CD4-positive, alpha-beta T cell treated with Interleukin-10 for 1 hour (primary cell): ENCODE measurements around the gene GOLIM4.
"Not testable (repeated sequence)": the region's sequence is repeated elsewhere in the genome, so short reads cannot be mapped to it uniquely, and the experiment has no call there.

Experiments used
- DNase-seq: peaks from one replicate; pipeline ENCODE4 v3.0.0-alpha.2; 2020

The GOLIM4 gene, protein sequence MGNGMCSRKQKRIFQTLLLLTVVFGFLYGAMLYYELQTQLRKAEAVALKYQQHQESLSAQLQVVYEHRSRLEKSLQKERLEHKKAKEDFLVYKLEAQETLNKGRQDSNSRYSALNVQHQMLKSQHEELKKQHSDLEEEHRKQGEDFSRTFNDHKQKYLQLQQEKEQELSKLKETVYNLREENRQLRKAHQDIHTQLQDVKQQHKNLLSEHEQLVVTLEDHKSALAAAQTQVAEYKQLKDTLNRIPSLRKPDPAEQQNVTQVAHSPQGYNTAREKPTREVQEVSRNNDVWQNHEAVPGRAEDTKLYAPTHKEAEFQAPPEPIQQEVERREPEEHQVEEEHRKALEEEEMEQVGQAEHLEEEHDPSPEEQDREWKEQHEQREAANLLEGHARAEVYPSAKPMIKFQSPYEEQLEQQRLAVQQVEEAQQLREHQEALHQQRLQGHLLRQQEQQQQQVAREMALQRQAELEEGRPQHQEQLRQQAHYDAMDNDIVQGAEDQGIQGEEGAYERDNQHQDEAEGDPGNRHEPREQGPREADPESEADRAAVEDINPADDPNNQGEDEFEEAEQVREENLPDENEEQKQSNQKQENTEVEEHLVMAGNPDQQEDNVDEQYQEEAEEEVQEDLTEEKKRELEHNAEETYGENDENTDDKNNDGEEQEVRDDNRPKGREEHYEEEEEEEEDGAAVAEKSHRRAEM

GRCh38 chr3:168095611-168096209, at the start of gene GOLIM4:
GOLIM4 (minus strand) TSS chr3:168095924; CDS start chr3:168095285, 639 bp downstream.
- peak; percentile 54 for DNase-seq

DNA sequence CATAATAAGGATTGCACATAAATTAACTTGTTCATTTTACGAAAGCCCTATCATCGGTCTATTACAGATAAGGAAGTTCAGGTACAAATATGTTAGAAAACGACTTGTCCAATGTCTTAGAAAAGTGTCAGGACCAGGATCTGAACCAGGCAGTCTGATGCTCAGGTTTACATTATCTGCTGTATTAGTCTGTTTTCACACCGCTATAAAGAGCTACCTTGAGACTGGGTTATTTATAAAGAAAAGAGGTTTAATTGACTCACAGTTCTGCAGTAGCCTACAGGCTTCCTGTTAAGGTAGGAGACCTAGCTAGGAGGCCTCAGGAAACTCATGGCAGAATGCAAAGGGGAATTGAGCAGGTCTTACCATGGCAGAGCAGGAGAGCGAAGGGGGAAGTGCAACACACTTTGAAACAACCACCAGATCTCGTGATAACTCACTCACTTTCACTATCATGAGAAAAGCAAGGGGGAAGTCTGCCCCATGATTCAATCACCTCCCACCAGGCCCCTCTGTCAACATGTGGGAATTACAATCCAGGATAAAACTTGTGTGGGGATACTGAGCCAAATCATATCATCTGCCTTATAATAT, 45.8 kb upstream of the GOLIM4 start:
- no peak for DNase-seq

- DNase-seq = no peak
Observed at GRCh38 chr3:168139947-168140346, 44.2 kb upstream of the GOLIM4 start.

GRCh38 chr3:168138421-168138820, 42.7 kb upstream of the GOLIM4 start:
- no peak for DNase-seq

DNA sequence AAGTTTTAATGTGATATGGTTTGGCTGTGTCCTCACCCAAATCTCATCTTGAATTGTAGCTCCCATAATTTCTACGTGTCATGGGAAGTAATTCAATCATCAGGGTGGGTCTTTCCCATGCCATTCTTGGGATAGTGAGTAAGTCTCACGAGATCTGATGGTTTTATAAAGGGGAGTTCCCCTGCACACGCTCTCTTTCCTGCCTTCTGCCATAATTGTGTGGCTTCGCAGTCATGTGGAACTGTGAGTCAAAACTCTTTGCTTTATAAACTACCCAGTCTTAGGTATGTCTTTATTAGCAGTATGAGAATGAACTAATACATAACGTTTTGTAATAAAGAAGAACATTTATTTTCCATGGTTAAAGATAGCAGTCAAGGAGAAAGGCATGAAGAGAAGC, 39.2 kb upstream of the GOLIM4 start:
- DNase-seq = no peak

GRCh38 chr3:168130250-168130649, 34.5 kb upstream of the GOLIM4 start:
- not testable (repeated sequence) for DNase-seq

DNA sequence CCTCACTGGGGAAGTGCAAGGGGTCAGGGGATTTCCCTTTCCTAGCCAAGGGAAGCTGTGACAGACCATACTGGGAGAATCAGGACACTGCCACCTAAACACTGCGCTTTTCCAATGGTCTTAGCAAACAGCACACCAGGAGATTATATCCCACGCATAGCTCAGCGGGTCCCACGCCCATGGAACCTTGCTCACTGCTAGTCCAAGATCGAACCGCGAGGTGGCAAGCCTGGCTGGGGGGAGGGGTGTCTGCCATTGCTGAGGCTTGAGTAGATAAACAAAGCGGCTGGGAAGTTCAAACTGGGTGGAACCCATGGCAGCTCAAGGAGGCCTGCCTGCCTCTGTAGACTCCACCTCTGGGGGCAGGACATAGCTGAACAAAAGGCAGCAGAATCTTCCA, 32.7 kb upstream of the GOLIM4 start:
- DNase-seq = not testable (repeated sequence)

DNA sequence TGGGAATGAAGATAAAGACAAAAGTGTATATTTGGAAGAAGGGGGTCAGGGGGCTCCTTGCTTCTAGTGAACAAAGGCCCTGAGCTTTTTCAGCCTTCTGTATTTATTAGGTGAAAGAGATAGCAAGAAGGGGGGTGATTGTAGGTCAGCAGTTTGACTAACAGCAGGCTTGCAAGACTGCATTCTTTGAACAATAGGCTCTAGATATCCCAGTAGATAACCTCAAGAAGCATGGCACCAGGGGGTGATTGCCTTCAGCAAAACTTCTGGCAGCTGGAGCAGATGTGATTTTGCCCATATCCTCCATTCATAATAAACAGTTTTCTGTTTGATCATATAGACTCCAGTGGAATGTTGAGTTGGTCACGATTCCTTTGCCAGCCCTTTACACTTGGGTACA, 31.7 kb upstream of the GOLIM4 start:
- DNase-seq = no peak

- no peak for DNase-seq
Observed at GRCh38 chr3:168124791-168125190, 29.1 kb upstream of the GOLIM4 start.

DNA sequence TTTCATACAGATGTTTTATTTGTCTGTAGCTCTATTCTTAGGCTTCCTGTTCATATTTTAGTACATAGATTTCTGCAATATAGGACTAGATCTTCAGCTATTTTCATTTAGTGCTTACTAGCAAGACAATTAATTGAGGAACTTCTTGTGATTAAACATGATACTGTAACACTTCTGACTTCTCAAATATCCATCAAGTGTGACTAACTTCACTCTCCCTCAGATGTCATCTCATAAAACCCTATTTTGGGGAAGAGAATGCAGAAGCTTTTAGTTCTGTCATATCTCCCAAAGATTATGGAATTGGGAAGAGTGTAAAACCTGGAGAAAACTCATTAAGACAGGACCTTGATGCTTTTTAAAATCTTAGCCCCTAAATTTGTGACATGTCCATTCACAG, 28.6 kb upstream of the GOLIM4 start:
- no peak for DNase-seq

DNA sequence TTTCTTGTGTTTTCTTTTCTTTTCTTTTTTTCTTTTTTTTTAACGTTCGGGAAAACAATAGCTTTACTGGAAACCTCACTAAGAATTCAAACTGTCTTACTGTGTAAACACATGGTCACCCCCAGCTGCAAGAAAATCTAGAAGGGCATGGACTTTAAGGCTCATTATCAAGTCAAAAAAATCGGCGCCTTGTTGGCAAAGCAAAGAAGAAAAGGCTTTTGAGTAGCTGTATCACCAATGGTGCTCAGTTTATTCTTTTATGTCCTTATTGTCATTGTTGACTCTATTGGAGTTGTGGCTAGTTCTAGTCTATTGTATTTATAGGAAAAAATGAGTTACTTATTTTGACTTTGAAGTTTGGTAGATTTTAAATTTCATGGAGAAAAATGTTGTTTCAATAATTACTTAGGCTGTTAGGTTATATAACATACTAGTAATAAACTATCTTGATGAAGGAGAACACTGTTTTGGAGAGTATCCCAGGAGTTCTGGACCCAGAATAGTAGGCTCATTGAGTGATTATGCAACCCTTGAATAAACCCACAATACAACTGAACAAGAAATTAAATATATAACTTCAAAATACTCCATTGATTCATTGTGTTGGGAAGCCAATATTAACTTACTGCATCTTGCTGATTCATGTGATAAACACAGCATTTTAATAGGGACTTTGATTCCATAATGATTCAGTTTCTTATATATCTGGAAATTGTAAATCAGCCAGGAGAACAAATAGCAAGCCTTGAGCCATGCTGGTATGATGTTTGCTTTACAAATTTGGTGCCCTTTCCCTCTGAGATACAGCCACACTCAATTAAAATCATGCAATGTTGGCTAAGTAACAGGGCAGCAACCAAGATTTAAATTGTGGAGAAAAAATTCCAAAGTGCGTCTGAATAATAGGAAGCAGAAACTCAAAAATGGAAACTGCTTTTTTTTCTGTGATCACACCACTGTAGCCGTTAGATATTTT, 27.8 kb upstream of the GOLIM4 start:
- DNase-seq = no peak

DNA sequence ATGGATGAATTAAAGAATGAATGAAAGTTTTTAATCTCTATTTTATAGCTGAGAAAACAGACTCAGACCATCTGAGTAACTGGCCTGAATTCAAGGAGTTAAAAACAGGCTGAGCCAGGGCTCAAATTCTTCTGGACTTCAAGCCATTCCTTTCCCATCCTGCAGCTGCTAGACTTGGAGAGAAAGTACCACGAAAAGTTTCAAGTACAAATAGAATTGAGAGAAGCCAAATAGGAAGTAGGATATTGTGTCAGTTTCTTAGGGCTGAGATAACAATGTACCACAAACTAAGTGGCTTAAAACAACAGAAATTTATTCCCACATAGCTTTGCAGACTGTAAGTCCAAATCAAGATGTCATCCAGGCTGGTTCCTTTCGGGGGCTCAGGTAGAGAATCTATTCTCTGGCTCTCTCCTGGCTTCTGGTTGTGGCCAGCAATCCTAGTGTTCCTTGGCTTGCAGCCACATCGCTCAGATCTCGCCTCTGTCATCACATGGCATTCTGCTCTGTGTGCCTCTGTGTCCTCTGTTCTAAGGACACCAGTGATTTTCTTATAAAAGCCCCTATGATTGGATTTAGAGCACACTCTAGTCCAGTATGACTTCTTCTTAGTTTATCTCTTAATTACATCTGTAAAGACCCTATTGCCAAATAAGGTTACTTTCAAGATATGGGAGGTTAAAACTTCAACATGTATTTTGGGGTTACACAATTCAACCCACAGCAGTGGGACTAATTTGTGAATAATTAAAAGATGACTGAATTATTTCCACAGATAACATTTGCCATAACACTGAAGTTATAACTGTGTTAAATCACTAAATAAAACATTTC, 25.7 kb upstream of the GOLIM4 start:
- DNase-seq = no peak

DNA sequence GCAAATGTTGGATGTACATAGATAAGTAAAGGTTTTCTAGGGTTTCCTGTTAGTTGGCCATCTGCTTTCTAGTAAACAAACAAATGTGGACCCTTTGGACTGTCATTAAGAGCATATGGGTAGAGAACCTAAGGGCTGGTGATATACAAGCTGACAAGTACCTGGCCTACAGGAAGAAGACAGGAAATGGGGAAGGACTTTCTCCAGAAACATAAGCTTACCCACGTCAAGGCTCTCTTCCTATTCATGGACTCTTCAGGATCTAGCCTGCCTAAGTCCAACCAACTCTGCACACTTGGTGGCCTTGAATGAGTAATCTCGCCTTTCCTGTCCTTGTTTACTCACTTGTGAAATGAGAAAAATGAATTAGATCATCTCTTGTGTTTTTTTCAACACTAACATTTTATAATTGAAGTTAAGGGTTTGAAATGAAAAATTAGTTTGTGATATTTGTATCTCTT, 22.2 kb upstream of the GOLIM4 start:
- no peak for DNase-seq

DNA sequence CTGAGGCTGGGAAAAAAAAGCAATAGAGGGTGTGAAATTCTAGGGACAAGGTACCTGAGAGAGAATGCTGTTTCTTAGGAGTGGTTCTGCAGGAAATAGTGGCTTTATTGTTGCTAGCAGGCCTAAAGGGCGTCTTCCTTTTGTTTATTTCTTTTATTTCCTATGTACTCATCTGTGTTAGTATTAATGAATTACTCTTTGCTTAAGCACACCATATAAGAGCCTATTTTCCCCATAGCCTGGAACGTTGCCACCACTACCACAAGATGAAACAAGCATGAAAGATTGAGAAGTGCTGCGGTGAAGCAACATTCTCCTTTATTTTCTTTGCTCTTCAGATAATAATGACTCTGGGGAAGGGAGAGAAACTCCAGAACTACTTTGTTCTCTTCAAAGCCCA, 21.3 kb upstream of the GOLIM4 start:
- DNase-seq = no peak

DNA sequence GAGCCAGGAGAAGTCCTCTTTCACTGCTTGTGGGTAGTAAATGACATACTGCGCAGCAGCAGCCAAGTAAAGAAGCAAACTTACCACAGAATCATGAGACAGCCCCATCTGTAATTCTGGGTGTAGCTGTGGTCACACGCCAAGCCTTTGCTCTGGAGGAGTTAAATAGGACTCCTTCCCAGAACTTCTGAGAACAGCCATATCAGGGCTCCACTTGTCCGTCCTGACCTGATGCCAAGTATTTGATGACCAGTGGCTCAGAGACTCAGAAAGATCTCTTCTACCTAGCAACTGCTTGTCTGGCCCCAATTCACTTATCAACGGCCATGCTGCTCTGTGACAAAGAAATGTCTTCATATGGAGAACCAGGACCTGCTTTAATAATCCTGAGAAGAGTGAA, 20.6 kb upstream of the GOLIM4 start:
- no peak for DNase-seq

- DNase-seq = no peak
Observed at GRCh38 chr3:168113848-168114247, 18.1 kb upstream of the GOLIM4 start.

- no peak for DNase-seq
Observed at GRCh38 chr3:168112894-168113293, 17.2 kb upstream of the GOLIM4 start.

DNA sequence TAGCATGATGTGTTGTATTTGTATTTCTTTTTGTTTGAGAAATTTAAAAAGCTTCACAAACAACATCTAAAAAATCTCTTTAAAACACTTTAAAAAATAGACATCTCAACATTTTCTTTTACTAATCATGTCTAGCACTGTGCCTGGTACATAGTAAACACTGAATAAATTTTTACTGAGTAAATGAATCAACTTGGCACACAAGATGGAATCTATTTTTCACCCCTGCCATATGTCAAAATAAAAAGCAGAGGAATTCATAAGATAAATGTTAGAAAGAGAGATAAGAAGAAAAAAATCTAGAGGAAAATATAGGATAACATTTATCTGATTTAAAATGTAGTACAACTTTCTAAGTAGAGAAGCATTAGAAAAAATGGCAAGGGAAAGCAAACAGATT, 8.6 kb upstream of the GOLIM4 start:
- no peak for DNase-seq

- DNase-seq = no peak
Observed at GRCh38 chr3:168102735-168103410, 7.1 kb upstream of the GOLIM4 start.

DNA sequence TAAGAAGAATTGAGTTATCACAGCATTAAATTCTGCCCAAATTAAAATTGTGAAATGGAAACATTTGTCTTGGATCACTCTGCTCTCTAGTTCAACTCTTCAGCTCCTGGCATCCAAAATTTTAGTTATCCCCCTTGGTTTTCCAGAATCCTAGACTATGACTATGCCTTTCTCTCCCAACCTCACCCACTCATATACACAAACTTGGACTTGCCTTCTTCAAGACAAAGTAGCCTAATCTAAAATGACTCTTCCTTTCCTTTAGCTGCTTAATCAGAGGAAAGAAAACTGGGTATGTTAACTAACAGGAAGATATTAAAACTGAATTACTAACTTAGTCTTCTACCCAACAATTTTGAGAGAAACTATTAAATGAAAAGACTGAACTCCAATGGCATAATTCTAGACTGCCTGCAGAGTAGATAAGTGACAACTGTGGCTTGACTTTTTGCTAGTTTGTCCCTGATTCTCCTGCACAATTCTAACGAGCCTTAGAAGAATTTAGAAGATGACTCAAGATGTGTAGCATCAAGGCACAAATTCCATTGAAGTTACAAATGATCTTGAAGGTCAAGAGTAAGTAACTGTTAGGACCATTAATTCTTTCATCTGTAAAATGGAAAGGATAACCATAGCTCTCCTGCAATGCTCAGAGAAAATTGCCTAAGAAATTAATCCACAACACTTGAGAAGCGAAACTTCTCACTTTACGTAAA, 5.2 kb upstream of the GOLIM4 start:
- no peak for DNase-seq
